ENCODE results near the gene BTD.

The BTD gene

DNA sequence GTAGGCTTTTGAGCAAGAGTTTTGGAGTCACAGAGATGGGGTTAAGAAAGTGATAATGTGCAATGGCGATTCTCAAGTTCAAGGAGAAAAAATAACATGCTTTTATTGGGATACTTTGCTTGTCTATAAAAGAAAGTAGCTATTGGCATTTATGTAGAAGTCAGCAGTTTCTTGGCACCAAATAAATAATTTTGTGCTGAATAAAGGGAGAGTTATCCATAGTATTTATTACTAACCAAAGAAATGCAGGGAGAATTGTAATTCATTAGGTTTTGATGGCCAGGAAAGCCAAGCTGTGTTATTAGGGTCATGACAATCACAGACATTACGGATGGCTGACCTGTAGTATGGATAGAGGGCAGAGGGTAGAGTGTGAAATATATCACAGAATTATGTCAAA lies 33.1 kb downstream of the BTD start:
- in situ Hi-C loops (cut with HindIII; ENCODE audit: low sequenced_read_pairs): no loop called here

DNA sequence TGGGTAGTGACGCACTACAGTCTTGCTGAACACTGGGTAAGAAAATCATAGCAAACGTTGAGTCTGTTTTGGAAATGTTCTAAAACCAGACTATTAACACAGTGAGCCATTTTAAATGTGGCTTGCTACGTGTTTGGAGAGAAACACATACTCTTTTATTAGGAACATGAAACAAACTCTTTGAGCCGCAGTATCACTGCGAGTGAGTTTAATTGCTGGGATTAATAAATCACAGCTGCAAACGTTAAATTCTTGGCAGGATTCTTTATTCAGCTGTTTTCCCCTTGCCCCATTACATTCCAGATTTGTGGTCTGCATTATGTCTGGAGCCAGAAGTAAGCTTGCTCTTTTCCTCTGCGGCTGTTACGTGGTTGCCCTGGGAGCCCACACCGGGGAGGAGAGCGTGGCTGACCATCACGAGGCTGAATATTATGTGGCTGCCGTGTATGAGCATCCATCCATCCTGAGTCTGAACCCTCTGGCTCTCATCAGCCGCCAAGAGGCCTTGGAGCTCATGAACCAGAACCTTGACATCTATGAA lies 33.6 kb downstream of the BTD start:
- in situ Hi-C loops (cut with HindIII; ENCODE audit: low sequenced_read_pairs): no loop called here

DNA sequence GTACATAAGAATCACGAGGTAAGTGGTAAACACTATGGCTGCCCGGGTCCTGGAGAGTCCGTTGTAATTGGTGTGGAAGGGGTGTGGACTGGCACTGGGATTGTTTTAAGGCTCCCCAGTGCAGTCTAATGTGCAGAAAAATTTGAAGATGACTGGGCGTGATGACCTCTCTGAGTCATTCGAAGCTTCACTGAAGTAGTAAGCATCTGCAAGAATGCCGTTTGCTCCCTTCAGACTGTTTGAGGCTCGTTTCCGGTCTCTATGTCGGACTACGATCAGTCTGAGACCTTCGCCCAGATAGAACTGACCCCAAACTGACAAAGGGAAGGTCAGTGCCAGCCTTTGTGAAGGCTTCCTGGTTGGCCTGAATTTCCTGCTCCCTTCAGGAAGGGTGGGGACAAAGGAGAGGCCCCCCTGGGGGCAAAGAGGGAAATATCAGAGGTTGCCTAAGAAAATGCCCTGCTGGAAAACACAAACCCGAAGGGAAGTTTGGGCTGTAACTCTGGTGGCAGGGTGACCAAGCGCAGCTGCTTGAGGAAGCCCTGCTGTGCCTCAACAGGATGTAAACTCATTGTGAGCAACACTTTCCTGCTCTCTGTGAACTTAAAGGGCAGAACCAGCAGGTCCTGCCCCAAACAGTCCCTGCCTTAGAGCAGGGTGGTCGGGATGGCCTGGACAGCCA lies 34.6 kb downstream of the BTD start:
- in situ Hi-C loops (cut with HindIII; ENCODE audit: low sequenced_read_pairs): no loop called here

DNA sequence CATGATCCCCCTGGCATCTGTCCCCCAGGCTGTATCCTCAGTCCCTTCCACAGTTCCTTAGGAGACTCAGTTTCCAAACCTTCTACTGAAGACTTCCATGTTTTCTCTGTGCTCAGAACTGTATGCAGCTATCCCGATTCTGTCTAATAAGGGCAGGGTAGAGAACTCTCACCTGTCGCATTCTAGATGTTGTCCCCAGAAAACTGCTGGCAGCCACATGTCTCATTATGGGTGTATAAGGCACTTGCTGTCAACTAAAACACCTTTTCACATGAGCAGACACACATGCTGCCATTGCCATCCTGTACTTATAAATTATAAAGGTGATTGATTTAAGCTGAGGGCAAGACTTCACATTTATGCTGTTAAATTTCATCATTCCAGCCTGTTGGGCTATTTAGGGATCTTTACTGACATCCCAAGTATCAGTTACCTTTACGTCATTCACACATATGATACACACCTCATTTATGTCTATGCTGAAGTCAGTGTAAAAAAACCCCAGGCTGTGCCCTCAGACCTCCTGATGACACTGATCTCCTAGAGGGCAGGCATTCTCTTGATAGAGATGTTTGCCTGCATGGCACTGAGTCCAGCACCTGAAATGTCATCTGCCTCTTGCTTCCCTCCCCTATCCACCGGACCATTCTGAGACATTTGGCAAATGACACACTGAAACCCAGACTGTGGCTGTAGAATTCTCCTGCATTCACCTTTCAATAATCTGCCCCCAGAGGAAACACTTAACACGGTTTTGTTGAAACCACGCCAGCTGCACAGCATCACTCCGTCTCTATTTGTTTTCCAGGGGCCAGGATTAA lies 35.8 kb downstream of the BTD start:
- in situ Hi-C loops (cut with HindIII; ENCODE audit: low sequenced_read_pairs): no loop called here

DNA sequence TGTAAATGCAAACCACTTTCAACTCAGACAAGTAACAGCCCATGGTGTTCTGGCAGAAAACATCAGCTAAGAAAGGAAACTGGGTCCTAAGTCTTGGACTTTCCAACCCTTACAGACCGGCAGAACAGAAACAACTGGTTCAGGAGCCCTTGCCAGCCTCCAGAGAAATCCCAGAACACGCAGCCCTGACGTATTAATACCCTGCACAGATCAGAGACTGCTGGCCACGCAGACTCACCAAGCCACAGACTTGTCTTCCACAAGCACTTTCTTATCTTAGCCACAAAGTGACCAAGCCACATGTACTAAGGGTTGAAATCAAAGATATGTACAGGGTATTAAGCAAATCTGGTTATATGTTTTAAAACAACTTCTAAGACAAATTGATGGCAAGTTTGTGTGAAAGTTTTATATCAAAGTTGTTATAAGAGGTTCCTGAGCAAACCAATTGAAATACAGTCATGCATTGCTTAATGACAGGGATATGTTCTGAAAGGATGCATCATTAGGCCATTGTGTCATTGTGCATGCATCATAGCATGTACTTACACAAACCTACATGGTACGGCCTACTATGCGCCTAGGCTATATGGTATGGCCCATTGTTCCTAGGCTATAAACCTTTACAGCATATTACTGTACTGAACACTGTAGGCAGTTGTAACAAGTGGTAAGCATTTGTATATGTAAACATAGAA lies 36.8 kb downstream of the BTD start:
- in situ Hi-C loops (cut with HindIII; ENCODE audit: low sequenced_read_pairs): no loop called here

DNA sequence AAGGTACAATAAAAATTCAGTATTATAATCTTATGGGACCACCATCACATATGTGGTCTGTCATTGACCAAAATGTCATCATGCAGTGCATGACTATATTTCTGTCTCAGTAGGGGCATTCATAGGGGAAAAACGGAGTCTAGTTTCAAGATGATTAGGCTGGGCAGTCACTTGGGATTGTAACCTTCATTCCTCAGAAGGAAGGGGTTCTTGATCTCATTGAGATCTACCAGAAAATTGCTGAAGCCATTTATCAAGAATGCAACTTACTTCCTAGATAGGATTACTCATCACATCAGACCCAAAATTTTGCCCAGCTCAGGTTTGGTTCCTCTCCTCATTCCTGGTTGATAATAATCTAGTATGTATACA lies 37.3 kb downstream of the BTD start:
- in situ Hi-C loops (cut with HindIII; ENCODE audit: low sequenced_read_pairs): no loop called here

DNA sequence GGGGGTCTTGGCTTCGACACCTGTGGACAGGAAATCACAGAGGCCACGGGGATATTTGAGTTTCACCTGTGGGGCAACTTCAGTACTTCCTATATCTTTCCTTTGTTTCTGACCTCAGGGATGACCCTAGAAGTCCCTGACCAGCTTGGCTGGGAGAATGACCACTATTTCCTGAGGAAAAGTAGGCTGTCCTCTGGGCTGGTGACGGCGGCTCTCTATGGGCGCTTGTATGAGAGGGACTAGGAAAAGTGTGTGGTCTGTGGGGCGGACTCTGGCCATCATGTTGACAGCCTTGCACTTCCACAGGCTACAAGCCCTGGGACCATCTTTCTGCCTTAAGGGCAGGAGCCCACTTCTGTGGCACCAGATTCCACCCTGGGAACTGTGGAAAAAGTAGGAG lies 43.7 kb downstream of the BTD start:
- in situ Hi-C loops (cut with HindIII; ENCODE audit: low sequenced_read_pairs): no loop called here

DNA sequence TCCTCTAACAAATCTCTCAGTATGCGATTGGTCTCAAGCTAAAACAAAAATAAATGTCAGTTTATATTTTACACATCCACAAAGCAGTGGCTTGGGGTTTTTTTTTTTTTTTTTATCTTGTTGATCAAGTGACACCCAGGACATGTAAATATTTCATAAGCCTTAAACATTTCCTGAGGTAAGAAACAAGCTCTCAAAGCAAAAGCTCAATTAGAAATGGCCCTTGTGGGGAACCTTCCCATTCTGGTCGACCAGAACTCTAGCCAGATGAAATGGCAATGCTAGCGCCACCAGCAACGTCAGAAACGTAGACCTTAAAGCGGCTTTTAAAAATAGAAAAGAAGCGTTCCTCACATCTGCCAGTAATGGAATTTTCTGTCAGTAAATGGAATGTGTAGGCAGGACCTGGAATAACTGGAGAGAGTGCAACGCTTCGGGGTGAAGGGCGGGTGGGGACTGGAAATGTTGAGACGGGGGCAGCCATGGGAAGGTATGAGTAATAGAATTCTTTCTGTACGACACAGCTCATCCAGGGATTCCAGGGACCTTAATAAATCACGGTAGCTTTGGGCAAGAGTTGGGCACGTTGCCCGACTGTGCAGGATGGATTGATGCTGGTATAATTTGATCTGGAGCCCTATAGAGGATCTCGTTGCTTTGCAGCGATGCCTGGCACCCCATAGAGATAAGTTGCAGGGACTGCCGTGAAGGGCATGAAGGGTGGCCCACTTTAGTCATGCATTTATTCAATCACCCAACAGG lies 44.4 kb downstream of the BTD start:
- in situ Hi-C loops (cut with HindIII; ENCODE audit: low sequenced_read_pairs): no loop called here

DNA sequence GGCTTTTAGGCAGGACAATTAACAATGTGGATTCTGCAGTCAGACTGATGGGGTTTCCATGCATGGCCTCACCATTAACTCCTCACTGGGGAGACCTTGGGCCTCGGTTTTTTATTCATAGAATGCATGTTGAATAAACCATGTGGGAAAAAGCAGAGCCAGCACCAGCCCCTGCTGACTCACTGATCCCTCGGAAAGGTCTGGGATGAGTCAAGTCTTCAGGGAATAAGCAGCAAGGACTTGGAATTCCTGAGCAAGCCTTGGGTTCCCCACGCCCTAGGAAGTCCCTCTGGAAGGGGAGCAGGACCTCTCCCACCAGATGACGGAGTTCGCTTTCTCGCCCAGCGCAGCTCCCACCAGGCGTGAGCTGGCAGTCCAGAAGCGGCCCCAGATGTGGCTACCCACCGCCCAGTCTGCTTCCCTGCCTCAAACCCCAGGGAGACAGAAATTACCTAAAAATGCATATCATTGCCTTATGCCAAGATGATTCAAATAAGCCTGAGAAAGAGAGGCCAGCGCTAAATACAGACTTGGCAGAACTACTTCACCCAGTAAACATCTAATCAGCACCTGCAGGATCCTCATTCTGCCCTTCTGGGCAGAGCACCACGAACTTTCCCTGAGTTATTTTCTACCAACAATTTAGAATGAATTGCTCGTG lies 45.4 kb downstream of the BTD start:
- in situ Hi-C loops (cut with HindIII; ENCODE audit: low sequenced_read_pairs): no loop called here

DNA sequence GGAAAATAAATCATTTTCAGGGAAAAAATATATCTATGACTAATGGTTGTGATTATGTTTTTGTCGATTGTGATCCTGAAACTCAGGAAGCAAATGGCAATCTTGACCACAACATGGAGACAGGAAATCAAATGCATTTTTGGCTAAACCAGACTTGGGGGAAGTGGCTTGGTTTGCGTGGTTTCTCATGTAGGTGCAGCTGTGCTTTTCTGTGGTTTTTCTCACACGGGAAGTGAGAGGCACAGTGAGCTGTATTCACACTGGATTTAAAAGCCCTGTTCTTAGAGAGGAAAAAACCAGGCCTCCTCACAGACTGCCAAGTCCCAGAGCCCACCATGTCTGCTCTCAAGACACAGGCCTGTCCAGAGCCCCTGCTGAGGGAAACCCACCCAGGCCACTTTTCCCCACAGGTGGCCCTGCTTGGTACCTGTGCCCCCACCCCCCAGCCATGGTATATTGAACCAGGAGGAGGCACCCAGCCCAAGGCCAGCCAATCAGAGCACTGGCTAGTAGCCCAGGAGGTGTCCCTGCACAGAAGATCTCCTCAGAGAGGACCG lies 46.1 kb downstream of the BTD start:
- in situ Hi-C loops (cut with HindIII; ENCODE audit: low sequenced_read_pairs): no loop called here

DNA sequence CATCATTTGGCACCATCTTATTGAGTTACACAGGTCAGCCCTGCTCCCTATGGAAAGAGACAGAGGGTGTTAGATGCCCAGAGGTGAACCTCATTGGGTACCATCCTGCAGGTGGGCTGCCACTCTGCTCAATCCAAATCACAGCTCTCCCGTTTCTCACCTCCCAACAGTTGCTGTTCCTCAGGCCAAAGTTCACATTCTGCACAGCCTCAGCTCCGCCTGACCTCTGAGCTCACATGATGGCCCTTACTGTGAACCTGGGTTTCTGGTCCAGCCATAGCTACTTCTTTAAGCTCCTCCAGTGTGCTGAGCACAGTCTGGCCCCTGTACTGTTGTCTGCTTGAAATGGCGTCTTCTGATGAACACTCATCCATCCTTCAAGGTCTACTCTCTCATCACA lies 47.8 kb downstream of the BTD start:
- in situ Hi-C loops (cut with HindIII; ENCODE audit: low sequenced_read_pairs): no loop called here

DNA sequence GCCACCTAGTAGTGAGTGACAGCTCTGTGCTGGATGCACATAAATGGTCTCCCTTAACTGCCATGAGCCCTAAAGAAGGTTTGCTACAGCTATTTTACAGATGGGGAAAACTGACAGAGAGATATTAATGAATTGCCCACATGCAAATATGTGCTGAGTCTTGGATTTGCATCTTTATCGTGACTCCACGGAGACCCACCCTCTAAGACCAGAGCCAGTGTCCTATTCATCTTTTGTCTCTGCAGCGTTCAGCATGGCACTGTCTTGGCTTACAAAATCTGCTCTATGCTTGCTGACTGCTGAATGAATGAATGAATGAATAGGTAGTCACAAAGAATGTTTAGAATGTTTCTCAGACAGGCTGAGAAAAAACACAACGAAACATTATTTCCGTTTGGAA lies 48.3 kb downstream of the BTD start:
- in situ Hi-C loops (cut with HindIII; ENCODE audit: low sequenced_read_pairs): no loop called here

DNA sequence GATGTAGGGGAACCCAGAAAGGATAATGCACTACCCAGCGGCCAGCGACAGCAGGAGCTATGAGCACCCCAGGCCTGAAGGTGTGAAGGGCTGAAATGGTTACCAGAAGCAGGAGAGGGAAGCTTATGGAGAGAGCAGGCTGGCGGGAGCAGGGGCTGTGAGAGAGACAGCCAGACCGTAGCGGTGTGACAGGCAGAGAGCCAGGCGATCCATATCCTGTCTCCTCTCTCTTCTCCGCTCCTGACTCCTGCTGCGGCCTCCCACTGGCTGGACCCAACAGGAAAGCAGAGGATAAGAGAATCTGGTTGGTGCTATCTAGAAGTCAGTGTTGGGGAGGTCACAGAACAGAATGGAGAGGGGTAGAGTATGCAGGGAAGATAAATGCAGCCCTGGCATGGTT lies 49.9 kb downstream of the BTD start:
- in situ Hi-C loops (cut with HindIII; ENCODE audit: low sequenced_read_pairs): no loop called here

DNA sequence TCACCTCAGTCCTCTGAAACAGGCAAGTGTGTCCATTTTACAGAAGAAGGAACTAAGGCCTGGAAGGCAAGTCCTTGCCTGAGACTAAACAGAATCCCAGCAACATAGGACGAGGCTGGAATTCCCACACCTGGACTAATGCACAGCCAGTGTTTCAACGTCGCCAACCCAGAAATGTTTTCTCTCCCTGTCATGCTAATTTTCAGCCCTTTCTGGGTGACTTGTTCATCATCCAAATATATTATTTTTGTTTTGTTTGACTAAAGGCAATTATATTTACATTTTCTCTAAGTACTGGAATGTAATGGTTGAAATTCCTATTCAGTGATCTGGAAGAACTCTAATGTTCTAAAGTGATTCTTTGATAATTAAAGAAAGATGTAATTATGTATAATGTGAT lies 51.8 kb downstream of the BTD start:
- in situ Hi-C loops (cut with HindIII; ENCODE audit: low sequenced_read_pairs): no loop called here

DNA sequence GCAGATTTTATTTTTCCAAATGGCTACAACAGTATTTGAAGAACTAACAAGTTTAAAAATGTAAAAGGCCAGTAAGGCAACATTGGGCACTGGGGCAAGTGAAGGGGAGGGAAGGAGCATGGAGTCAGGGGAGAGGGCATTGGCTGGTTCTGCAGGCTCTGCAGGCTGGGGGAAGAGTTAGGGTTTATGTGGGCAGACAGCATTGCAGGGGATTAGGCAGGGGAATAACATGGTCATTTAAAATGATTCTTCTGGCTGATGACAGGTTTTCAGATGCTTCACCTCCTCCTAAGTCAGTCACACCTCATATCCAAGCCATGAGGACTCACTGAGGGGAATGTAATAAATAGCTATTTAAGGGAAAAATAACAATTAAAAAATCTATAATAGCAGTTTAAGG lies 52.6 kb downstream of the BTD start:
- in situ Hi-C loops (cut with HindIII; ENCODE audit: low sequenced_read_pairs): no loop called here

DNA sequence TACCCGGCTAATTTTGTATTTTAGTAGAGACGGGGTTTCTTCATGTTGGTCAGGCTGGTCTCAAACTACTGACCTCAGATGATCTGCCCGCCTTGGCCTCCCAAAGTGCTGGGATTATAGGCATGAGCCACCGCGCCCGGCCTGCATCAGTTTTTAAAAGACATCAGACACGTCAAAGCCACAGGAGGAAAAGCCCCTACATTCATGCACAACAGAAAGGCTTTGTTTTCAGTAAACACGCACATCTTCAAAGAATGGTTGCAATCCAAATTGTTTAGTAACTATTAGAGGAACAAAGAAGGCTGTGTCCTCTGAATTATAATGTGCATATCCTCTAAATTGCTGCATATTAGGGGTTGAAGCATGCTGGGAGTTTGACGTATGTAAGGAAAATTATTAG lies 53.3 kb downstream of the BTD start:
- in situ Hi-C loops (cut with HindIII; ENCODE audit: low sequenced_read_pairs): no loop called here

DNA sequence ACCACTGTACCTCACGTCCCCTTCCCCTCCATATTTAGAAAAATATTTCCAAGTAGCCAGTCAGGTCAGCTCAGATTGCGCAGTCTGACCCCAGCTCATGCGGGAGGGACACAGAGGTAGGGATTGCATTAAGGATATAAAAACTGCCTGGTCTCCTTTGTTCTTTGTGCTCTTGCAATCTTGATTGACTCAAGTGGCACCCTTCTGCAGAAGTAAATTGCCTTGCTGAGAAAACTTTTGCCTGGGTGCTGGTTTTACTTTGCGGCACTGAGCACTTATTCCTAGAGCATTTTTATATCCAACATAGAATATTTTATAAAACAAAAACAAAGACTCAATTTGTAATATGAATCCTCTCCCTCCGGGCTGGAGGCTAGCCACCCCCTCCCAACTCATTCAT lies 54.8 kb downstream of the BTD start:
- in situ Hi-C loops (cut with HindIII; ENCODE audit: low sequenced_read_pairs): no loop called here

DNA sequence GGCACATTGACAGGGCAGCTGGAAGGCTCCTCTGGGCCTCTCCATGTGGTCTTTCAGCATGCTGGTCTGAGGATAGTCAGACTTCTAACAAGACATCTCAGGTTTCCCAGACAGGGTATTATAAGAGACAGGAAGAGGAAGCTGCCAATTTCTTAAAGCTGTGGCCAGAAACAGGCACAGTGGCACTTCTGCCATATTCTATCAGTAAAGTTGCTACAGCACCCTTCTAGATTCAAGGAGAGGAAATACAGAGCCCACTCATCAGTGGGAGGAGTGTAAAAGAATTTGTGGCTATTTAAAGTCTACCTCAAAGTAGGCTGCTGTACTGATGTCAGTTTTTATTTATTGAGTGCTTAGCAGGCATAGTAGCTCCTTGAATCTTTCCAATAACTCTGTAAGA lies 55.5 kb downstream of the BTD start:
- in situ Hi-C loops (cut with HindIII; ENCODE audit: low sequenced_read_pairs): no loop called here

DNA sequence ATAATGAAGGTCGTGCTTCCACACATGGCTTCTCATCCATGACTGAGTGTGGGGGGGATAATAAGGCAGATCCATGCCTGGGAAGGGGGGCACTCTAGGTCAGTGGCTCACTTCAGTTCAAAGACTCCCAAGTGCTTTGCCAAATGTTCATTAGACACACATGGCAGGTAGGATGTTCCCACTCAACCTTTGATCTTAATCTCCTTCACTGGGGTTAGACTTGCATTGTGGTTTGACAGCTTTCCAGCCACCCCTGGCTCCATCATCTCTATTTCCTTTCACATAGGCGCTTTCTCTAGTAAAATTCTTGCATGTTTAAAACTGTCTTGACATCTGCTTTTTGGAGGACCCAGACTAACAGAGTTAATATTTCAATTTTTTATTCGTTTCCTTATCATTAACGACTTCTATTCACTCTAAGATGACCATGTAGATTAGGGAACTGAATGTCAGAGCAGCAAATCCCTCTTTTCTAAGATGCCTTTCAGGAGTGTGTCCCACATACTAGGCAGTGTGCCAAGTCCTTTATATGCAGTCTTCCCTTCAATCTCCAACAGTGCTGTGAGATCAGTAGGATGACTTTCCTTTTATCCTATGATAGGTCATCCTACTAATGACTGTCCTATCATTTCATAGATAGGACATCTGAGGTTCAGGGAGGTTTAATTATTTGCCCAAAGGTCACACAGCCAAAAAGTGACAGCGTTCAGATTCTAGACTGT lies 57.9 kb downstream of the BTD start:
- in situ Hi-C loops (cut with HindIII; ENCODE audit: low sequenced_read_pairs): no loop called here

Measured in DLD1 (cell line).